Measurements from ENCODE around the gene RPL41. TPM values are rescaled to one million over a fixed set of nuclear protein-coding genes. Genes with fewer than 3 reads are reported as not detected.

RPL41 gene
- total RNA-seq, 1 donor from 2014 or later: 2,726 TPM

- Histone ChIP-seq H3K4me3 (no peak overlapping the region), H3K9me3 (no peaks in the 10 kb centered on the region), H3K27me3 (no peaks in the 10 kb centered on the region), H3K4me1 (peaks cover 21% of the 10 kb centered on the region), H3K27ac (no peak overlapping the region), H3K36me3 (peaks cover 80% of the 10 kb centered on the region)
- TF ChIP-seq CTCF (IDR thresholded peaks at IDR 0.05): no peak
- ATAC-seq (no peak), DNase-seq (no peak)
- intact Hi-C loops (cut with DNase I): no loop called here
Observed at GRCh38 chr12:56162468-56163290, 46.2 kb downstream of the RPL41 start.

GRCh38 chr12:56163533-56164344 lies 47.3 kb downstream of the RPL41 start:
- intact Hi-C loops (cut with DNase I): no loop called here

GRCh38 chr12:56164345-56164729 lies 47.9 kb downstream of the RPL41 start:
- Histone ChIP-seq H3K9me3 (no peaks in the 10 kb centered on the region), H3K27ac (no peak overlapping the region), H3K27me3 (no peaks in the 10 kb centered on the region), H3K4me1 (peaks cover 21% of the 10 kb centered on the region), H3K4me3 (no peak overlapping the region), H3K36me3 (peaks cover 96% of the 10 kb centered on the region)
- no peak for TF ChIP-seq CTCF (IDR thresholded peaks at IDR 0.05)
- intact Hi-C loops (cut with DNase I): no loop called here
- ATAC-seq (peak; percentile 4), DNase-seq (no peak)

More at GRCh38 chr12:56163533-56164344, 47.3 kb downstream of the RPL41 start:
- Histone ChIP-seq H3K27me3 (no peaks in the 10 kb centered on the region), H3K9me3 (no peaks in the 10 kb centered on the region), H3K36me3 (peaks cover 90% of the 10 kb centered on the region), H3K4me3 (no peak overlapping the region), H3K4me1 (peaks cover 21% of the 10 kb centered on the region), H3K27ac (no peak overlapping the region)
- ATAC-seq (no peak), DNase-seq (no peak)
- TF ChIP-seq CTCF (IDR thresholded peaks at IDR 0.05): no peak

GRCh38 chr12:56165369-56165768 lies 48.9 kb downstream of the RPL41 start:
- peaks cover 10% of the 10 kb centered on the region for H3K4me1 ChIP-seq
- H3K36me3 ChIP-seq: peaks cover 97% of the 10 kb centered on the region
- H3K9me3 ChIP-seq: no peaks in the 10 kb centered on the region
- H3K27ac ChIP-seq: no peak overlapping the region
- ATAC-seq (peak; percentile 1), DNase-seq (no peak)
- no peaks in the 10 kb centered on the region for H3K27me3 ChIP-seq
- intact Hi-C loops (cut with DNase I): no loop called here
- TF ChIP-seq CTCF (IDR thresholded peaks at IDR 0.05): no peak
- H3K4me3 ChIP-seq: no peak overlapping the region

Other genes starting within 250 kb of the RPL41 start
- 29.1 TPM for gene PYM1, start 188.7 kb upstream of the RPL41 start, total RNA-seq
- 29.0 TPM for gene DGKA, start 185.5 kb upstream of the RPL41 start, total RNA-seq
- 4.9 TPM for gene PMEL, start 150.6 kb upstream of the RPL41 start, total RNA-seq
- gene CDK2, start 149.8 kb upstream of the RPL41 start, total RNA-seq: 28.0 TPM
- 150 TPM for gene RAB5B, start 142.6 kb upstream of the RPL41 start, total RNA-seq
- gene SUOX, start 119.4 kb upstream of the RPL41 start, total RNA-seq: 20.3 TPM
- gene IKZF4, start 95.6 kb upstream of the RPL41 start, total RNA-seq: 10.5 TPM
- gene RPS26, start 74.7 kb upstream of the RPL41 start, total RNA-seq: 55.4 TPM
- 60.7 TPM for gene ERBB3, start 36.5 kb upstream of the RPL41 start, total RNA-seq
- gene PA2G4, start 12.1 kb upstream of the RPL41 start, total RNA-seq: 71.4 TPM
- 8.4 TPM for gene ZC3H10, start 1.6 kb downstream of the RPL41 start, total RNA-seq
- gene ESYT1, start 11.6 kb downstream of the RPL41 start, total RNA-seq: 101 TPM
- gene MYL6B, start 36.0 kb downstream of the RPL41 start, total RNA-seq: 19.5 TPM
- 1,254 TPM for gene MYL6, start 41.7 kb downstream of the RPL41 start, total RNA-seq
- gene SMARCC2, start 72.8 kb downstream of the RPL41 start, total RNA-seq: 117 TPM
- 51.6 TPM for gene RNF41, start 105.3 kb downstream of the RPL41 start, total RNA-seq
- gene NABP2, start 107.7 kb downstream of the RPL41 start, total RNA-seq: 19.8 TPM
- 0.87 TPM for gene SLC39A5, start 113.4 kb downstream of the RPL41 start, total RNA-seq
- gene ANKRD52, start 141.8 kb downstream of the RPL41 start, total RNA-seq: 28.0 TPM
- gene COQ10A, start 150.3 kb downstream of the RPL41 start, total RNA-seq: 12.0 TPM
- gene CS, start 183.7 kb downstream of the RPL41 start, total RNA-seq: 159 TPM
- 101 TPM for gene CNPY2, start 199.4 kb downstream of the RPL41 start, total RNA-seq
- gene PAN2, start 217.4 kb downstream of the RPL41 start, total RNA-seq: 84.4 TPM
- 0.81 TPM for gene IL23A, start 222.3 kb downstream of the RPL41 start, total RNA-seq
- gene STAT2, start 243.5 kb downstream of the RPL41 start, total RNA-seq: 199 TPM
- not detected for gene APOF, start 246.2 kb downstream of the RPL41 start, total RNA-seq